ENCODE measurements around the gene TSEN2. TPM values are rescaled to one million over a fixed set of nuclear protein-coding genes. Genes with fewer than 3 reads are reported as not detected.

The TSEN2 gene
- total and polyA plus RNA-seq, 2 of the 13 experiments (the other 11 are each of a cell fraction or from before 2014, with no cell fraction given) = 11.0 to 17.3 TPM

- 0 out of 2 replicates have a peak, but pooled peaks have one; percentile 36 for TF ChIP-seq GATAD1 (CRISPR knock-in tag; IDR thresholded peaks at IDR 0.05)
- peak; percentile 30; the same call in 1 of the 2 replicates for TF ChIP-seq ZNF281 (CRISPR knock-in tag; IDR thresholded peaks at IDR 0.05; ENCODE audit: borderline replicate concordance)
- peak; percentile 90 for TF ChIP-seq PITX1 (CRISPR knock-in tag; IDR thresholded peaks at IDR 0.05)
- peak; percentile 84 for TF ChIP-seq MIXL1 (CRISPR knock-in tag; IDR thresholded peaks at IDR 0.05)
- no peak for TF ChIP-seq HCFC1 (IDR thresholded peaks at IDR 0.05; ENCODE audit: low read depth, low read length)
- TF ChIP-seq POLR2AphosphoS2 (IDR thresholded peaks at IDR 0.05; ENCODE audit: low read depth, low read length) = no peak
- no peak for TF ChIP-seq KMT2A (CRISPR knock-in tag; IDR thresholded peaks at IDR 0.05)
- no peak for TF ChIP-seq PCBP1 (IDR thresholded peaks at IDR 0.05; ENCODE audit: borderline replicate concordance, low read depth, low read length)
- no peak for TF ChIP-seq RBFOX2 (IDR thresholded peaks at IDR 0.05; ENCODE audit: low read depth, low read length)
- 0 out of 2 replicates have a peak, but pooled peaks have one; percentile 51 for TF ChIP-seq SP4 (CRISPR knock-in tag; IDR thresholded peaks at IDR 0.05)
- TF ChIP-seq BCL3 (CRISPR knock-in tag; IDR thresholded peaks at IDR 0.05) = peak; percentile 56; the same call in 1 of the 2 replicates
- TF ChIP-seq ZNF530 (CRISPR knock-in tag; IDR thresholded peaks at IDR 0.05; ENCODE audit: low read depth) = no peak
- TF ChIP-seq NFE2L2 (IDR thresholded peaks at IDR 0.05; ENCODE audit: low read length) = no peak
- TF ChIP-seq BORCS8-MEF2B (CRISPR knock-in tag; IDR thresholded peaks at IDR 0.05) = no peak
- no peak for TF ChIP-seq HHEX (CRISPR knock-in tag; IDR thresholded peaks at IDR 0.05)
- peak; percentile 85 for TF ChIP-seq FOXA3 (CRISPR knock-in tag; IDR thresholded peaks at IDR 0.05)
- no peak for TF ChIP-seq ZNF788 (CRISPR knock-in tag; IDR thresholded peaks at IDR 0.05; ENCODE audit: borderline replicate concordance)
- peak; percentile 76 for TF ChIP-seq RXRB (CRISPR knock-in tag; IDR thresholded peaks at IDR 0.05; ENCODE audit: borderline replicate concordance)
- TF ChIP-seq ARHGAP35 (CRISPR knock-in tag; IDR thresholded peaks at IDR 0.05; ENCODE audit: borderline replicate concordance) = no peak
- no peak; the same call in 1 of the 2 replicates for TF ChIP-seq ZNF746 (CRISPR knock-in tag; IDR thresholded peaks at IDR 0.05)
- TF ChIP-seq ATF6 (CRISPR knock-in tag; conservative IDR thresholded peaks at IDR 0.05) = no peak
- TF ChIP-seq TBX2 (CRISPR knock-in tag; IDR thresholded peaks at IDR 0.05; ENCODE audit: borderline replicate concordance) = peak; percentile 95
- TF ChIP-seq IRF2 (CRISPR knock-in tag; IDR thresholded peaks at IDR 0.05) = 0 out of 2 replicates have a peak, but pooled peaks have one; percentile 22
- TF ChIP-seq HMG20A (CRISPR knock-in tag; IDR thresholded peaks at IDR 0.05; ENCODE audit: borderline replicate concordance) = peak; percentile 53; the same call in 1 of the 2 replicates
These were observed 31.6 kb upstream of the TSEN2 start (continued) for GRCh38 chr3:12452361-12453330.
